ENCODE results near the gene PFDN4.
A peak's percentile ranks its signal among the peaks of the same experiment; 100 is the strongest.

PFDN4 gene, protein sequence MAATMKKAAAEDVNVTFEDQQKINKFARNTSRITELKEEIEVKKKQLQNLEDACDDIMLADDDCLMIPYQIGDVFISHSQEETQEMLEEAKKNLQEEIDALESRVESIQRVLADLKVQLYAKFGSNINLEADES

DNA sequence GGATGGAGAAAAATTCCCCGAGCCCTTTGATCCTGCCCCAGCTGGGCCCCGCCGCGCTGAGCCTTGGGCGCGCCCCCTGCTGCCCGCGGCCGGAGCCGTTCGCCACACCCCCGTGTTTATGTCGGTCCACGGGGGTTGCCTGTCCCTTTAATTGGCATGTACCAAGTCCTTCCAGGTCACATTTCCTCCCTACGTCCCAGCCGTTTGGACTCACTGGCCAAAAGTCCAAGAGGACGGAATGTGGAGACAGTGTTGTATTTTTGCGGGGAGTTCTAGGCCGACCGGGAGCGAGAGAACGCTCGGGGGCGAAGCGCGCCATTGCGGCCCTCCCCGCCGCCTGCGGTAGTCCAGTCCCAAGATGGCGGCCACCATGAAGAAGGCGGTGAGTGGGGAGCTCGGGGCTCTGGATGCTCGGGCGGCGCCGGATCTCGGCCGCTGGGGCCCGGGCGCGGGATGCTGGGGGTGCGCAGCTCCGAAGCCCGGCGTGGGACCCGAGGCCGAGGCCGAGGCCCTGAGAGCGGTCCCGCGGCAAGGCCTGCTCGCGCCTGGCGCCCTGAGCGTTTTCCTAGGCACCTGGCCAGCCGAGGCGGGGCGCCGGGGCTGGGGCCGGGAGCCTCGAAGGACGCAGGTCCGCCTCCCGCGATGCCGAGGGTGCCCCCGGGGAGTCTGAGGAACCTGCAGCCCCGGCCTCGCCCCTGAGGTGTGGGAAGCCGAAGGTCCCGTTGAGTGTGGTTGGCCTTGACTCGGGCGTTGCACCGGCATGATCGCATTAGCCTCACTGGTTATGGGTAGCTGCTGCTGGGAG lies at the start of gene PFDN4:
Gene PFDN4, plus strand, starts transcription at position 345 of the 805 bp plus-strand sequence. Its CDS starts 14 bp downstream, at position 359.
- DNase-seq (ENCODE audit: low read depth): peak; percentile 63

DNA sequence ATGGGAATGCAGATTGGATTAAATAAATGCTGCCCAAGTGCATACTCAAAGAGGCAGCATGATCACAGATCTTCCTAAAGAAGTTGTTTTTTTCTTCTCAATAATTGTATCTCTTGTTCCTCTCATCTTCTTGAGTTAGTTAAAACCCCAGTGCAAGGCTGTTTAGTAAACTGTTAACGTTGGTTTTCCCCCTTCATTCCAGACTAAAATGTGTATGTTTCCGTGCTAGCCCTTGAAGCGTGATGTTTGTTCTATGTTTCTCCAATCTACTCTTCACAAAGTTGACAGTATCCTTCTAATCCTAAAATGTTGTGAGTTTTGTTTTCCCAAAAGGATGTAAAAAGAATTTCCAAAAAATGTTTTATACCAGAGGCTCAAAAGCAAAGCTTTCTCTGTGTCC lies 49.7 kb upstream of the PFDN4 start:
- no peak for DNase-seq (ENCODE audit: low read depth)

DNA sequence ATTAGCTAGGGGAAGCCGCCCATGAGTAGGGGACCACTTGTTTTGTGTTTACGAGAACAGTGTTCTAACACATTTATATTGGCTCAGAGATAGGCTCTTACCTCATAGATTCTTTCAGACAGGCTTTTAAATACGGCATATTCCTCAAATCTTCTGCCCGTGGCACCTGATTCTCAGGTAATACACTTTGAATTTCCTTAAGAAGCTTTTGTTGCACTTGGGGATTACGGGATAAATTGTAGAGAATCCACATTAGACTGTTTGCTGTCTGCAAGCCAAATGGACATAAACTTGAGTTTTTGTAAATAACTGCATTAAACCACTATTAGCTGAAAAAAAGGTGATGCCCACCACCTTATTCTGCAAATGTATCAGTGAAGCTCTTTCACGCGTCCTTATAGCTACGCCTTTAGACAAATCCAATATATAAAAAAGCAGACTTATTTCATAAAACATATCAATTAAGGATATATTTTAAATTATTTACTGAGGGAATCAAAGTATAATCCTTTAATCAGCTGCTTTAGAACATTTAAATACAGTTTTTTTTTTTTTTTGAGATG lies 49.0 kb upstream of the PFDN4 start:
- no peak for DNase-seq (ENCODE audit: low read depth)

DNA sequence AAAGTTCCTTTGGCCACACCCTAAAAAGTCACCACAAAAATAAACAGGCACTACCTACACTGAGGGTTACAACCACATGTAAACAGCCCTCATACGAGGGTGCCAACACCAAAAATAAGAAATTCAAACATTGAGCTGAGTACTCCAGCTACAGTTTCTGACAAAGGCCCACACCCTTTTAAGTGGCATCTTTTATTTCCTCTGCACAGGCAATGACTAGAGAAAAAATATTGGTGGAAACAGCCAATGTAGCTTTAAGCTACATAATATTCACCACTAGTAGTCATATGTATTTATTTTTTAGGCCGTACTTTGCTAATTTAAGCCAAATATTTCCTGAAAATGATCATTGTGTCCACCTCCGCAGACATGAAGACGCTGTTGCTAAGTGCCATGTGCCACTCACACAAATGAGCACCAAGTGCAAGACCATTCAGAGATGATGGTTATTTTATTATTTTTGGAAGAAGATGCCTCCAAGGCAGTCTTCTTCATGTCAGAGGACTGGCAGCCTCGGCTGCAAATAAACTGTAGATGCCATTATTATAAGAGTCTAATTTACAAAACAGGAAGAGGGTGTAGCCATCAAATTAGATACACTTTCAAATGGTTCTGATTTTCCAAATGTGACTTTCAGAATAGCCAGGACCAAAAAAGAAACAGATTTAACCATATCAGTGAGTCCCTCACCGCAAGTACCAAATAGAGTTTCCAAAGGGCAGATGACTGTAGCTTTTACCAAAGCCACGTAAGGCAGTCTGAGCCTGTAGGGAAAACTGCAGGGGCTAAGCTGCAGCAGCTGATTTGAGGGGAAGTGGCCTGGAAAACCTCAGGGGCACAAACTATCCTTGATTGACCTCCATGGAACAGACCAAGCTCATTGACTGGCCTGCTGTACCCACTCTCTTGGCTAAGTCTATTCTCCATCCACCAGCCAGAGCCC lies 47.6 kb upstream of the PFDN4 start:
- DNase-seq (ENCODE audit: low read depth): no peak

DNA sequence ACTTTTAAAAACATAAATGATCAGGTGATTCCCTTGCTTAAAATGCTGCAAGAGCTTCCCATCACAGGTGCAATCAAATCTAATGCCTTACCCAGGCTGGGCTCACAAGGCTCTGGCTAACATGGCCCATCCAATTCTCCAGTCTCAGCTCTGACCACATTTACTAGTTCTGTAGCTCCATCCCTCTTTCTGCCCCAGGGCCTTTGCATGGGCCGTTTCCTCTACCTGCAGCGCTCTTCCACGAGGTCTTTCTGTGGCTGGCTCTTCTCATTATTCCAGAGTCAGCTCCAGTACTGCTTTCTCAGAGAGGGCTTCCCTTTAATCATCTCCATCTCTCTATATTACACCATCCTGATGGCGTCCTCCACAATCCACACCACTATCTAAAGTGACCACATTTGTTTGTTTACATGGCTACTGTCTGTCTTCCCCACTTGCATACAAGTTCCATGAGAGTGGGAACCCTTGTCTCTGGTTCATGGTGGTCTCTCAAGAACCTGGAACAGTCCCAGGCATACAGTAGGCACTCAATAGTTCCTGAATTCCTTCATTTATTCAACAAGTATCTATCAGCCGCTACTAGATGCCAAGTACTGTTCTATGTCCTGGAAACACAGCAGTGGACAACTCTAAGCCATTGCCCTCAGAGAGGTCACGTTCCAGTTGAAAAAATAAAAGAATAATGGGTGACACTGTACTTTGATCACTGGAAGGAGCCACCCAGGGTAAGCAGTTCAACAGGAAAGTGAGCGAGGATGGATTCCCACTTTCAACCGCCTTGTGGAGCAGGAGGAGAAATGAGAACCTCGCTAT lies 46.7 kb upstream of the PFDN4 start:
- no peak for DNase-seq (ENCODE audit: low read depth)

DNA sequence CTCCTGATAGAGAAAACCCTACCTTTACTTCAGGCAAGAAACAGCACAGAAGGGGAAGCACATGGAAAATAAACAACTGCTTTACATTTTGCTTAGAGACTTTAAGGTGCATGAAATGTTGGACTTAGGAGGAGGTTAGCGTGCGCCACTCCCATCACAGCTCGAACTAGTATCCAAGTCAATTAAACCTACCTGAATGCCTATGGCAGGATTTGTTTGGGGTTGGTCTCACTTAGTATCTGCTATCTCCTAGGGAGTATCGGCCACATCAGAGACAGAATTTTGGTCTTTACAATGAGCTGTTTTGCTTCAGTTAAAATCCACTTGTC lies 46.1 kb upstream of the PFDN4 start:
- DNase-seq (ENCODE audit: low read depth): no peak

DNA sequence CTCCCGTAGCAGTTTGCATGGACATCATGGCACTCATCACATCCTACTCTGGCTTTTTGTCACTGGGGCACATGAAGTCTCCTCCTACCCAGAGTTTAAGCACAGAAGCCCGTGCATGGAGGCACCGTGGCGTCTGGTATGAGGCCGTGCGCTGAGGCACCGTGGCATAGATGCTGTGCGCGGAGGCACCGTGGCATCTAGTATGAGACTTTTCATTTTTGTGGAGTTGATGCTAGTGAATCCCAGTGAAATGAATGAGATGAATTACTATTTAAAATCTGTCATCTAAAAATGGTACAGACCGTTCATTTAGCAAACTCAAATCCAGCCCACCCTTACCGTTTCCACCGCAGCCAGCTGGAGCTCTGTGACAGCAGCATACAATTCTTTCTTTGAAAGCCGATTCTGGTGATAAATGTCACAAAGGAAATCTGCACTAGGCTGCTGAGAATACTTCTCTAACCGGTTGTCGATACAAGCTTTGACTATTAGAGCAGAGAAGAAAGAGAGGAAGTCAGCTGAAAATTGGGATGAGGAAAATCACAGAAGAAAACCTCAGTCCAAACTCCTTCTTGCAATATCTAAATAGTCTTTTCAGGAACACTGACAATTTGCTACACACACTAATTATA lies 45.4 kb upstream of the PFDN4 start:
- no peak for DNase-seq (ENCODE audit: low read depth)

DNA sequence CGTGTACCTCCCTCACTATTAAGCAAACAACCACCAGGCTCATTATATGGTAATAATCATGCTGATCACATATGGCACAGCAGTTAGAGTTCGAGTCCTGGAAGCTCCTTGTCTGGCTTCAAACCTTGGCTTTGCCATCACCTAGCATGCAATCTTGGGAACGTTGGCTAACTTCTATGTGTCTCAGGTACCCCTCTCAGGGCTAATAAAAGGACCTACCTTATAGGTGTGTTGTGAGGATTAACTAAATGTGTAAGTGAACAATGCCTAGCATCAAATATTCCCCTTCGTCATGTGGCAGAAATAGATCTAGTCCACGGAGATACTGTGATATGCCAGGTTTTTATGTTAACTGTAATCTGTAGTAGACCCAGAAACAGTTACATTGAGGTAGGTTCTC lies 44.5 kb upstream of the PFDN4 start:
- DNase-seq (ENCODE audit: low read depth): no peak

DNA sequence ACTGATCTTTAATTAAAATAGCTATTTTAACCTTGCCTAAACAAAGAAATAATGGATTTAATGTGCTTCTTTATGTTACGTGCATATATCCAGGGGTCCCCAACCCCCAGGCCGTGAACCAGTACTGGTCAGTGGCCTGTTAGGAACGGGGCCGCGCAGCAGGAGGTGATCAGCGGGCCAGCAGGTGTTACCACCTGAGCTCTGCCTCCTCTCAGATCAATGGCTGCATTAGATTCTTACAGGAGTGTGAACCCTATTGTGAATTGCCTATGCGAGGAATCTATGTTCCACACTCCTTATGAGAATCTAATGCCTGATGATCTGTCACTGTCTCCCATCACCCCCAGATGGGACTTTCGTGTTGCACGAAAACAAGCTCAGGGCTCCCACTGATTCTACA lies 42.9 kb upstream of the PFDN4 start:
- no peak for DNase-seq (ENCODE audit: low read depth)

DNA sequence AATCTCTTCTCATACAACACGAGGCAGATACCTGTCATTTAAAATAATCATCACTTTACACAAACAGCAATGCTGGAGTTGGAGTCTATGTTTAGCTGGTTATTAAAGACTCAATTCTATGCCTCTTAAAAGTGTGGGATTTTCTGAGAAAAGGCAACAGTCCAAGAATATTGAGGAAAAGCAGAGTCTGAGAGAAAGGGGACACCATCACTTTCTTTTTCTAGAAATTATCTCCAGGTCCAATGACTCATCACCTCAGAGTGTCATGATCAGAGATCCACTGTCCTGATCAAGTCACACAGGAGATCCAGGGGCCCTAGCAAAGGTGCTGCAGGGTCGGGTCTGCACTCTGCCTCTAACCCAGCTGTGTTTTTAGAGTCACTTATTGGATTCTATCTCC lies 42.1 kb upstream of the PFDN4 start:
- no peak for DNase-seq (ENCODE audit: low read depth)

DNA sequence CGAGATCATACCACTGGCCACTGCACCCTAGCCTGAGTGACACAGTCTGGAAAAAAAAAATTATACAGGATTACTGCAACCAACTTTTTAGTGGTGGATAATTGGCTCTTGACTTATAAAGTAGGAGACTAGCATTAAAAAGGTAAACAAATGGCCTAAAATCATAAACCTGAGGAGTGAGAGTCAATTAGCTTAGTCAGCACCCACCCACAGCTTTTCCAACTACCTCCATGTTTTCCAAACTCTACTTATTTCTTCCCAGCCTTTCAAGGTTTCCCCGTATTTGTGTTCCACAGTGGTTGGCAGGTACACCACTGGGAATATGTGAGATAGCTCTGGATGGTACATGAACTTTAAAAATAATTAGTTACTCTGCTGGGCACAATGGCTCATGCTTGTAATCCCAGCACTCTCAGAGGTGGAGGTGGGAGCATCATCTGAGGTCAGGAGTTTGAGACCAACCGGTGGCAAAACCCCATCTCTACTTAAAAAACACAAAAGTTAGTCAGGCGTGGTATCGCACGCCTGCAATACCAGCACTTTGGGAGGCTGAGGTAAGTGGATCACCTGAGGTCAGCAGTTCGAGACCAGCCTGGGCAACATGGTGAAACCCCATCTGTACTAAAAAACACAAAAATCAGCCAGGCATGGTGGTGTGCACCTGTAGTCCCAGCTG lies 40.8 kb upstream of the PFDN4 start:
- no peak for DNase-seq (ENCODE audit: low read depth)

DNA sequence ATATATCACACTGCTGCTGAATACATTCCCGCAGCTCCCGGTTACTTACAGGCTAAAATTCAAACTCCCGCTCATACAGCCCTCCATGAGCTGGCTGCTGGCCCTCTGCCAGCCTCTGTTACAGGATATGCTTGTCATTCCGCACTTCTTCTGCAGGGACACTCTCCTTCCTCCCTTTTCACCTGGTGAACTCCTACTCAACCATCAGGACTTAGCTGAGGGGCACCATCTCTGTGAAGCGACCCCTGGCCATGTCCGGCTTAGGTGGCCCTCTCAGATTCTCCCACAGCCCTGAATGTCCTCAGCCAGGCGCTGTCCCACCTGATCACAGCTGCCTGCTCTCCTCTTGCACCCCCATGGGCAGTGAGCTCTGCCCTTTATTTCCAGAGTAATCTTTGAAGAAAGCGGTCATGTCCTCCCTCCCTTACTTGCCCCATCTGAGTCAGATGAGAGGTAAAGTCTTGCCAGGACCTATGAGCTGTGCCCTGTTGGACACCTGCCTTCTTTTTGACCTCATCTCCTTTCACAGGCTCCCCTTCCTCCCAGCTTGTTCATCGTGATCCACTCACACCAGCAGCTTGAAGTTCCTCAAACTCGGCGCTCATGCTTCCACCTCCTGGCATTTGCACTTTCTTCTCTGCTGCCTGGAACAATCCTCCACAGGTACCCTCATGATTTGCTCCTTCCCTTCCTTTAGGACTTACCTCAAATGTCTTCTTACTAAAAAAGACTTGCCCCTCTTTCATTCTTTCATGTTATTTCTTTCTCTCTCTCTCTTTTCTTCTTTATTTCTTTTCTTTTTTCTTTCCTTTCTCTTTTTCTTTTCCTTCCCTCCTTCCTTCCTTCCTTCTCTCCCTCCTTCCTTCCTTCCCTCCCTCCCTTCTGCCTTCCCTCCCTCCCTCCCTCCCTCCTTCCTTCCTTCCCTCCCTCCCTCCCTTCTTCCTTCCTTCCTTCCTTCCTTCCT lies 39.7 kb upstream of the PFDN4 start:
- DNase-seq (ENCODE audit: low read depth): no peak

DNA sequence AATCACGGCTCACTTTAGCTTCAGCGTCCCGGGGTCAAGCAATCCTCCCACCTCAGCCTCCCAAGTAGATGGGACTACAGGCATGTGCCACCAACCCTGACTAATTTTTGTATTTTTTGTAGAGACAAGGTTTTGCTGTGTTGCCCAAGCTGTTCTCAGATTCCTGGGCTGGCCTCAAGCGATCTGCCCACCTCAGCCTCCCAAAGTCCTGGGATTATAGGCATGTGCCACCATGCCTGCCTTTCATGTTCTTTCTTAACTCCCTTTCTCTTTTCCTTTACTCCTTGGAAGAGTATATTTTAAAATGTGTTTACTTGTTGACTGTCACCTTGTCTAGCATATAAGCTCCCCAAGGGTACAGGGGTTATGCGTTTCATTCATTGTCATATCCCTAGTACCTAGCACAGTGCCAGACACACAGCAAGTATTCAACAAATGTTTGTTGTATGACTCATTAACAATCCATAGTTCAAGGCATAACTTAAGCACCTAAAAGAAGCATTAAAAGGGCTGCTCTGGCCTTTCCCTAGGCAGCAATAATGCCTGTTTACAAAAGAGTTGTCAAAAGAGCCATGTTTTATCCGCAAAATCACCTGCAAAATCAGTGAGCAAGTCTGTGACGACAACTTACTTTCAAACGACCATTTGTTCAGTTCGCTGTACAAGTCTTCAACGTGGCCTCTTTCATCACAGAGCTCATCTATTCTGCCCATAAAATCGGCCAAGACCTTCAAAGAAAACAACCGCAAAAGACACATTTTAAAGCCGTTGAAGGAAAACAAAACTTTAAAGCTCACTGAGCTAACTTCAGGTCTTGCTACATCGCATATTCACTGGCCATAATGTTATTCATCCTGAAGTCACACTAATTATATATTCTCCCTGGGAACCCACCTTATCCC lies 38.7 kb upstream of the PFDN4 start:
- no peak for DNase-seq (ENCODE audit: low read depth)

DNA sequence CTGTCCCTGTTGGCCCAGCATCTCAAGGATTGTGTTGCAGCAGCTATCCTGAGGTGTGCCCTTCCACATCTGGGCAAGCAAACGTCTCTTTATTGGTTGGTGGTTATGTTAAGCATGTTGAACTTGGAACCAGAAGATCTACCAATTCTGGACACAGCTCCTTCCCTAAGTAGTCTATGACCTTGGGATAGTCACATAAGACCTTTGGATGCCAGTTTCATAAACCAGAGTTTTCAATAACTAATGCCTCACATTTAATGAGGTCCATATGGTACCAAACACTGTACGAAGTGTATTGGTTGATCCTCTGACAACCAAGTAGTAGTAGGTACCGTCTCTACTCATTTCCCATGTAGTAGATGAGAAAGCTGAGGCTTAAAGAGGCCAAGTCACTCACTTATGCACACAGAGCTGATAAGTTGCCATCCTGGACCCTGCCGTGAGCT lies 37.8 kb upstream of the PFDN4 start:
- DNase-seq (ENCODE audit: low read depth): no peak

DNA sequence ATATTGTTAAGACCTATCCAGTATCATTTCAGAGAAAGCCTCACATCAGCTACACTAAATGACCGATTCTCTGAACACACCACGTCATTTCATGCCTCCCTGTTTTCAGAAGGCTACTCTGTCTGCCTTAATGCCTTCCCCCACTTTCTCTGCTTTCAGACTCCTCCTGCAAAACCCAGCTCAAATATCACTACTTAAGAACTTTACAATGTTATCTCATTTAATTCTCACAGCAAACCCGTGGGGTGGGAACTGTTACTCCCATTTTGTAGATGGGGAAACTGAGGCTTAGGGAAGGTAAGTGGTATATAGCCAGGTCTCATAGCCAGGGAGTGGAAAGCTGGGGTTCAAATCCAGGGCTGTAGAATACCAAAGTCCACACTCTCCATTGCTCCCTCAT lies 36.9 kb upstream of the PFDN4 start:
- no peak for DNase-seq (ENCODE audit: low read depth)

DNA sequence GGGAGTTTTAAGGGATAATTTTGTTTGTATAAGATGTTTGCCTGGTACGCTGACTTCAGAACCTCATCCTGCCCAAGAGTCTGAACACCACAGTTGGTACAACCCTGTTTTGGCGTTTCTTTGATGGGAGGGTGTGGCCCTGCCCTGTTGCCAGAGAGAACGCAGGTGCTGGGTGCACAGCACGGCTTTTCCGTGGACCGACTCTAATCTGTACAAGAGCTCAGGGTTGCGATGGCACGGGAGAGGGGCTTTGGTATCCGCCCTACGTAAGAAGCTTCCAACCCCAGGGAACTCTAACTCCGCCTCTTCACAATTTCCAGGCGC lies 35.4 kb upstream of the PFDN4 start:
- DNase-seq (ENCODE audit: low read depth): no peak

DNA sequence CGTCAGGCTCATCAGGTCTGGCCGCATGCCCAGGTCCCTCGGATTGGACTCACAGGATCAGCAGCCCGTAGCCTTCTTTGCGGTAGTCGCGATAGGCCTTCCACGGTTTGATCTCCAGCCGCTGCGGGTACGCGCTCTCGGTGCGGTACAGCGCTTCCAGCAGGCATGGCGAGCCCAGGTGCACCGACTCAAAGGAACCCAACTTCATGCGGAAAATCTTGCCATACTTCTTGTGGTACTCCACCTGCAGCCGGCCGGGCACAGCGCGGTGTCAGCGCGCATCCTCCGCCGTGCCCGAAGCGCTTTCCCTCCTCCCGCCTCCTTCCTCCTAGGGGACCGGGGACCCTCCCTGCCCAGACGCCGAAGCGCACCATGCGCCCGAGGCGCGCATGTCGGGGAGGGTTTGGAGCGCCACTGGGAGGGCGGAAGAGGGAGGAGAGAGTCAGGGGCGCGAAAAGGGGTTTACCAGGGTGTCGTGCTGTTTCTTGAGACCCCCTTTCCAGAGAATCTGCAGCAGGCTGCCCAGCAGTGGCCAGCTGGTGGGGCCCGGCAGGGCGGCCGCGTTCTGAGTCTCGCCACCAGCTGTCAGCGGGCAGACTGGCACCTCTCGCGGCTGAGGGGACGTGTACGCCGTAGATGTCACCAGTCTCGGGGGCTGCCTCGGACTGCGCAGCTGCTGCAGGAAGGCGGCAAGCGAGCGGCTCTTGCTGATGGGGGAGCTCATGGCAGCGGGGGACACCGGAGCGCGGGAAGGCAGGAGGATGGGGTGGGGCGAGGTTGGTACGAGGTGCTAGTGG lies 34.8 kb upstream of the PFDN4 start:
- DNase-seq (ENCODE audit: low read depth): no peak
